ENCODE data around the gene CCDC177.

The CCDC177 gene

GRCh38 chr14:69551511-69551910, 23.2 kb downstream of the CCDC177 start:
- no peak for DNase-seq (ENCODE audit: low read depth)
- no peak for TF ChIP-seq CTCF (IDR thresholded peaks at IDR 0.05; ENCODE audit: low read depth, low read length, missing control alignments)
- no peak overlapping the region for H3K4me3 ChIP-seq (ENCODE audit: low read depth, low read length)

GRCh38 chr14:69548566-69548965, 26.1 kb downstream of the CCDC177 start:
- TF ChIP-seq CTCF (IDR thresholded peaks at IDR 0.05; ENCODE audit: low read depth, low read length, missing control alignments) = no peak
- DNase-seq (ENCODE audit: low read depth) = no peak
- H3K4me3 ChIP-seq (ENCODE audit: low read depth, low read length) = no peak overlapping the region

GRCh38 chr14:69547701-69548348, 26.8 kb downstream of the CCDC177 start:
- DNase-seq (ENCODE audit: low read depth) = no peak
- no peak overlapping the region for H3K4me3 ChIP-seq (ENCODE audit: low read depth, low read length)

GRCh38 chr14:69543341-69544115, 31.1 kb downstream of the CCDC177 start:
- DNase-seq (ENCODE audit: low read depth) = no peak
- TF ChIP-seq CTCF (IDR thresholded peaks at IDR 0.05; ENCODE audit: low read depth, low read length, missing control alignments) = no peak
- no peak overlapping the region for H3K4me3 ChIP-seq (ENCODE audit: low read depth, low read length)

More at GRCh38 chr14:69547701-69548348, 26.8 kb downstream of the CCDC177 start:
- TF ChIP-seq CTCF (IDR thresholded peaks at IDR 0.05; ENCODE audit: low read depth, low read length, missing control alignments) = peak; percentile 71

GRCh38 chr14:69542311-69542710, 32.4 kb downstream of the CCDC177 start:
- TF ChIP-seq CTCF (IDR thresholded peaks at IDR 0.05; ENCODE audit: low read depth, low read length, missing control alignments) = no peak
- H3K4me3 ChIP-seq (ENCODE audit: low read depth, low read length) = no peak overlapping the region
- no peak for DNase-seq (ENCODE audit: low read depth)

- H3K4me3 ChIP-seq (ENCODE audit: low read depth, low read length) = no peak overlapping the region
- TF ChIP-seq CTCF (IDR thresholded peaks at IDR 0.05; ENCODE audit: low read depth, low read length, missing control alignments) = no peak
- no peak for DNase-seq (ENCODE audit: low read depth)
These were observed 33.9 kb downstream of the CCDC177 start for GRCh38 chr14:69540654-69541335.
